GM19452 (cell line): Measurements from ENCODE around the gene ZDHHC9.

Experiments used
- ATAC-seq: cut with Tn5 transposase; IDR thresholded peaks from one replicate; pipeline ENCODE4 v1.9.1; 2021; ENCODE audit not compliant: unreplicated experiment

The ZDHHC9 gene

GRCh38 chrX:129823522-129823921 is 20.2 kb downstream of the ZDHHC9 start:
- ATAC-seq = no peak

- ATAC-seq = no peak
These were observed 20.6 kb downstream of the ZDHHC9 start for GRCh38 chrX:129823115-129823514.

GRCh38 chrX:129818123-129818522 is 25.6 kb downstream of the ZDHHC9 start:
- ATAC-seq = no peak

GRCh38 chrX:129813662-129814368 is 29.9 kb downstream of the ZDHHC9 start:
- ATAC-seq = no peak

GRCh38 chrX:129808829-129809796 is 34.6 kb downstream of the ZDHHC9 start:
- ATAC-seq = no peak

GRCh38 chrX:129808158-129808828 is 35.4 kb downstream of the ZDHHC9 start:
- ATAC-seq = no peak

- ATAC-seq = no peak
These were observed 38.9 kb downstream of the ZDHHC9 start for GRCh38 chrX:129804806-129805205.

GRCh38 chrX:129802863-129803262 is 40.8 kb downstream of the ZDHHC9 start:
- ATAC-seq = no peak

GRCh38 chrX:129800186-129800585 is 43.5 kb downstream of the ZDHHC9 start:
- ATAC-seq = no peak

- no peak for ATAC-seq
These were observed 44.8 kb downstream of the ZDHHC9 start for GRCh38 chrX:129798888-129799287.

- ATAC-seq = no peak
These were observed 45.2 kb downstream of the ZDHHC9 start for GRCh38 chrX:129798456-129798855.

- ATAC-seq = no peak
These were observed 46.3 kb downstream of the ZDHHC9 start for GRCh38 chrX:129797251-129797906.

- ATAC-seq = no peak
These were observed 48.1 kb downstream of the ZDHHC9 start for GRCh38 chrX:129795584-129795983.

- ATAC-seq = no peak
These were observed 50.0 kb downstream of the ZDHHC9 start for GRCh38 chrX:129793604-129794191.

GRCh38 chrX:129792586-129793291 is 50.9 kb downstream of the ZDHHC9 start:
- no peak for ATAC-seq

GRCh38 chrX:129791961-129792570 is 51.6 kb downstream of the ZDHHC9 start:
- no peak for ATAC-seq

- no peak for ATAC-seq
These were observed 52.4 kb downstream of the ZDHHC9 start for GRCh38 chrX:129791336-129791735.

GRCh38 chrX:129790808-129791207 is 52.9 kb downstream of the ZDHHC9 start:
- no peak for ATAC-seq

- ATAC-seq = no peak
These were observed 53.5 kb downstream of the ZDHHC9 start for GRCh38 chrX:129790146-129790545.

- no peak for ATAC-seq
These were observed 55.2 kb downstream of the ZDHHC9 start for GRCh38 chrX:129788527-129788926.
